Esophagus squamous epithelium (tissue), 4 donors: ENCODE data around the gene DDTL.
"Not testable (repeated sequence)": the region's sequence is repeated elsewhere in the genome, so short reads cannot be mapped to it uniquely, and the experiment has no call there.

Experiments
- POLR2A ChIP-seq, 4 donors: fragments of 450-650 bp; IDR thresholded peaks; one replicate each; pipeline ENCODE4 v1.6.1; 2017; ENCODE audit warnings: antibody characterized with exemption in 4 of 4, mild to moderate bottlenecking in 4 of 4, moderate library complexity in 3 of 4
- TF ChIP-seq, protein P1 (sequence below), 6 experiments: fragments of 450-650 bp in 4 of 6; fragments of 200-600 bp in 2 of 6; sonication (generic) in 2 of 6; IDR thresholded peaks; one replicate each; pipeline ENCODE4 v1.5.1; 2016 to 2019; ENCODE audit warnings: antibody characterized with exemption in 6 of 6, mild to moderate bottlenecking in 4 of 6, moderate library complexity in 4 of 6

DNA sequence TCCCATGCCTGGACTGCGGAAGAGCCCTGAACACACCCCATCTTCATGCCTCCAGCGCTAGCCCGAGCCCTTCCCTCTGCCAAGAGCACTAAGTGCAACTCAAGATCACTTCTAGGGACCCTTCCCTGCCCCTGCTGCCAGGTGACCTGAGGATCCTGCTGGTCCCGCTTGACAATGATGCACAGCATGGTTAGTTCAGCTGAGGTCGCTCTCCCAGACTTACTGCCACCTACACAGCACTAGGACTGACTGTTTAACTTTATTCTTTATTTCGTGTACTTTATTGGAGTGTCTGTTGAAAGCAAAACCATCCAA, 11.7 kb upstream of the DDTL start:
- TF ChIP-seq, protein P1, sequence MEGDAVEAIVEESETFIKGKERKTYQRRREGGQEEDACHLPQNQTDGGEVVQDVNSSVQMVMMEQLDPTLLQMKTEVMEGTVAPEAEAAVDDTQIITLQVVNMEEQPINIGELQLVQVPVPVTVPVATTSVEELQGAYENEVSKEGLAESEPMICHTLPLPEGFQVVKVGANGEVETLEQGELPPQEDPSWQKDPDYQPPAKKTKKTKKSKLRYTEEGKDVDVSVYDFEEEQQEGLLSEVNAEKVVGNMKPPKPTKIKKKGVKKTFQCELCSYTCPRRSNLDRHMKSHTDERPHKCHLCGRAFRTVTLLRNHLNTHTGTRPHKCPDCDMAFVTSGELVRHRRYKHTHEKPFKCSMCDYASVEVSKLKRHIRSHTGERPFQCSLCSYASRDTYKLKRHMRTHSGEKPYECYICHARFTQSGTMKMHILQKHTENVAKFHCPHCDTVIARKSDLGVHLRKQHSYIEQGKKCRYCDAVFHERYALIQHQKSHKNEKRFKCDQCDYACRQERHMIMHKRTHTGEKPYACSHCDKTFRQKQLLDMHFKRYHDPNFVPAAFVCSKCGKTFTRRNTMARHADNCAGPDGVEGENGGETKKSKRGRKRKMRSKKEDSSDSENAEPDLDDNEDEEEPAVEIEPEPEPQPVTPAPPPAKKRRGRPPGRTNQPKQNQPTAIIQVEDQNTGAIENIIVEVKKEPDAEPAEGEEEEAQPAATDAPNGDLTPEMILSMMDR (IDR thresholded peaks at IDR 0.05) = not testable (repeated sequence)
- not testable (repeated sequence) for TF ChIP-seq POLR2A (IDR thresholded peaks at IDR 0.05)
